Right forelimb (tissue), 1 donor: Measurements from ENCODE around the gene LGALS7B.
"Not testable (repeated sequence)": the region's sequence is repeated elsewhere in the genome, so short reads cannot be mapped to it uniquely, and the experiment has no call there.

ENCODE experiments used
- DNase-seq: peaks from one replicate; pipeline ENCODE4 v3.0.0-alpha.2; 2018

Gene LGALS7B

DNA sequence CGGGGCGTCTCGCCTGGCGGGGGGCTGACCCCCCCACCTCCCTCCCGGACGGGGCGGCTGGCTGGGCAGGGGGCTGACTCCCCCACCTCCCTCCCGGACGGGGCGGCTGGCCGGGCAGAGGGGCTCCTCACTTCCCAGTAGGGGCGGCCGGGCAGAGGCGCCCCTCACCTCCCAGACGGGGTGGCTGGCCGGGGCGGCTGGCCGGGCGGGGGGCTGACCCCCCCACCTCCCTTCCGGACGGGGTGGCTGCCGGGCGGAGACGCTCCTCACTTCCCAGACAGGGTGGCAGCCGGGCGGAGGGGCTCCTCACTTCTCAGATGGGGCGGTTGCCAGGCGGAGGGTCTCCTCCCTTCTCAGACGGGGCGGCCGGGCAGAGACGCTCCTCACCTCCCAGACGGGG is 8.8 kb downstream of the LGALS7B start:
- DNase-seq: not testable (repeated sequence)

- DNase-seq: no peak
These were observed 10.1 kb downstream of the LGALS7B start for GRCh38 chr19:38799104-38799503.

DNA sequence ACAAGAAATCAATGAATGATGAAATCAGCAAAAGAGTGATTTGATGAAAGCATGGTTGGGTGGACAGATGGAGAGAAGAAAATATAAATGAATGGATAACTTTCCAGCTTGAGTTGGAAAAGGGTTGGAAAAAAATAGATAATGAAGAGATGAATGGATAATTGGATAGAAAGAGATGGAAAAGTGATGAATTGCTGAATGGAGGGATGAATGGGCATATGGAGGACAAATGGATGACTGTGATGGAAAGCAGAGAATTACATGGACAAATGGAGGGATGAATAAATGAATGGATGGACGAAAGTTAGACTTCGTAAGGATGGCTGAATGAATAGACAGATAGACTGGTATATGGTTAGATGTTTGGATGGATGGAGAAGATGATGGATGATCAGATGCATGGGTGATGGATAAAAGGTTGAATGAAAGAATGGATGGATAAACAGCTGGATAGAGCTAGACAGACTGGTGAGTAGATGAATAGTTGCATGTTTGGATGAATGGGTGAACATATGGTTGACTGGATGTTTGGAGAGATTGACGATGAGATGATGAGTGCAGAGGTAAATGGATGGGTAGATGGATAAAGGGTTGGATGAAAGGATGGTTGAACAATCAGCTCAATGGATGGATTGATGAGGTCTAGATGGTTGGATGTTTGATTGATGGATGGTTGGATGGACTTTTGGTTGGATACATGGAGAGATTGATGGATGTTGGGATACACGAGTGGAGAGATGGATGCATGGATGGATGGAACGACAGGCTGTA is 11.8 kb downstream of the LGALS7B start:
- no peak for DNase-seq

DNA sequence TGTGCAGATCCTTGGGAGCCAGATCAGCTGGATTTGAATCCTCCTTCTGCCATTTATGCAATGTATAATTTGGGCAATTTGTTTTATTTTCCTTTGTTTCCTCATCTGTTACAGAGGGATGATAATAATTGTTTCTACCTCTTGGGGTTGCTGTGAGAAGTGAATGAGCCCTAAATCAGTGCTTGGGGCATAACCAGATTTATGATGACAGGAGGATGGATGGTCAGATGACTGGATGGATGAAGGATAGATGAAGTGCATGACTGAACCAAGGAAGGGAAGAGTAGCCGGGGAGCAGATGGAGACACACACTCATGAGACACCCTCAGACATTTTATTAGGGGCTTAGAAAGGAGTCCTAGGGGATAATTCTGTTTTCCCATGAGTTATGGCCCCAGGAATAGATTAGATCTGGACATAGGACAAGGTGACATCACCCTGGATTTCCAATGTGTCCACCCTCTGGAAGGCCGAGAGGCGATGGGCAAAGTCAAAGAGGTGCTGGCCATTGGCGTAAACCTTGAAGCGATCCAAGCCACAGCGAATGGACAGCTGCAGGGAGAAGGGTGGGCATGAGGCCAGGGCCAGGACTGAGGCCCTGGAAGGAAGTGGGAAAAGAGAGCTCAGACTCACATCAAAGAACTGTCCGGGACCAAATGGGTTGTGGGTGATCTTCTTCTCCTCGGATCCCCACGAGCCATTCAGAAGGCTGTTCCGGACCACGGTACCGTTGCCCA is 12.5 kb downstream of the LGALS7B start:
- no peak for DNase-seq

GRCh38 chr19:38803543-38803942 is 14.5 kb downstream of the LGALS7B start:
- no peak for DNase-seq

- DNase-seq: no peak
These were observed 16.2 kb downstream of the LGALS7B start for GRCh38 chr19:38805180-38805579.

DNA sequence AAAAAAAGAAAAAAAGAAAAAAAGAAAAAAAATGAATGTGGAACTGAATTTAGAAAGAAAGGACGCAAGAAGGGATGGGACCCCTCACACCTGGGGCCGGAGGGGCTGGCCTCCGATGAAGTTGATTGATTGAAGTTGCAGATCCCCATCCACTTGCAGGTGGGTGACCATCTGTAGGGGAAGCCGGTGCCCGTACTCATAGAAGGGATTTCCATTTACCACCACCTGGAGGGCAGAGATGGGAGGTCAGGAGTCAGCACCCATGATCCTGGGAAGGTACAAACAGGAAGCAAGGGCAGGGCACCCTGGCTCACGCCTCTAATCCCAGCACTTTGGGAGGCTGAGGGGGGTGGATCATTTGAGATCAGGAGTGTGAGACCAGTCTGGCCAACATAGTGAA is 17.4 kb downstream of the LGALS7B start:
- no peak for DNase-seq

GRCh38 chr19:38807374-38808098 is 18.5 kb downstream of the LGALS7B start:
- DNase-seq: not testable (repeated sequence)

- DNase-seq: no peak
These were observed 19.7 kb downstream of the LGALS7B start for GRCh38 chr19:38808741-38809140.

- no peak for DNase-seq
These were observed 20.7 kb downstream of the LGALS7B start for GRCh38 chr19:38809592-38810252.

- no peak for DNase-seq
These were observed 23.2 kb downstream of the LGALS7B start for GRCh38 chr19:38812009-38812840.

DNA sequence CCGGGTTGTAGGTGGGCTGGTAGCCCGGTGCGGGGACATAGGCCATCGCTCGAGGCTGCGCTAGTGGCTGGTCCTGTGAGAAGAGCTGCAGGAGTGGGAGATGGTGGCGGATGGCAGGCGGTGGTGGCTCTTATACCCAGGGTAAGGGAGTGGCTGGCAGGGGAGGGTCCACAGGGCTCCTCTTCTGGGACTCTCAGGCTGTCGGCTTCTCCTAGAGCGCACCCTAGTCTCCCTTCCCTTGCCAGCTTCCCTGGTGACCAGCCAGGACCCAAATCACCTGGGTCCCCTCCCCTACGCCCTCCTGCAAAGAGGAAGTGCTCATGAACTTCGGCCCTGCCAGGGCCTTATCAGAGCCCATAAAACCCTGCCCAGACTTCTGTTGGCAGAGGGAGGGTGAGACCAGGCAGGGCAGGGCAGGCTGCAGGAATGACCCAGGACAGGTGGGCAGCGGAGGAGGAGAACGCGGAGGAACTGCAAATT is 23.9 kb downstream of the LGALS7B start, which contains the start of gene LGALS4:
Gene LGALS4, minus strand, starts transcription at position 105 of the 480 bp plus-strand sequence. Its CDS starts 59 bp downstream, at position 46.
- no peak for DNase-seq

GRCh38 chr19:38813323-38813722 is 24.3 kb downstream of the LGALS7B start:
- no peak for DNase-seq

- DNase-seq: not testable (repeated sequence)
These were observed 24.9 kb downstream of the LGALS7B start for GRCh38 chr19:38813932-38814331.

DNA sequence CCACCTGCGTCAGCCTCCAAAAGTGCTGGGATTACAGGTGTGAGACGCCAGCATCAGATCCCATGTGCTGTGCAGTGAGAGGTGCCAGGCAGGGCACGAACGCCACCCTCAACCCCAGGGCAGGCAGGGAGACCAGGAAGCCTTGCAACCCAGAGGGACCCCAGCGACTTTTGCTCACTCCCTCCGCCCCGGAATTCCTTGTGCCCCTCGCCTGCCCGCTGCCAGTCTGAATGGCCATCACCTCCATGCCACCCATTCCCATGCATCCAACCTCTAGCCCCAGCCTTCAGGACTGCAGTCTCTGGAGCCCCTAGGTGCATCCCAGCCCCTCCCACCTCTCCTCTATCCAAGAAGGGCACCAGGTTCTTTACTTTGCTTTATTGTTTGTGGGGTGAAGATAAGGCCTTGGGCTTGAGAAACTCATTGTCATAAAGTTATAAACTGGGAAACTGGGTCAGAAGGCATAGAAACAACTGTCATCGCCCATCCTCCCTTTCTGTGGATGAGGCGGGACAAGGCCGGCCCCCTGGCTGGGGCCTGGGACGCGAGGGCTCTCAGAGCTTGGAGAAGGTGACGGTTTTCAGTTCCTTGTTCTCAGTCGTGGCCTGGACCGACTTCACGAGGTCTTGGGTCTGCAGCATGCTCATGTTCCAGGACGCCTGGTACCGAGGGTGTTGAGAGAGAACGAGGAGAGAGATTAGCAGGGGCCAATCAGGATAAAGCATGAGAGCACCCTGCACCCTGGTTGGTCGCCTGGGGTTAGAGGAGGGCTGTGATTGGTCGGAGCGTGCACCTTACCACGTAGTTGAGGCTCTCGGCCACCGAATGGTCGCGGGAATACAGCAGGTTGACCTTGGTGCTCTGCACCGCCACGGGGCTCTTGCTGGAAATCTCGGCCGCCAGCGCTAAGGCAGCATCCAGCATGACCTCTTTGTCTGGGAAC is 26.3 kb downstream of the LGALS7B start:
- DNase-seq: no peak

- no peak for DNase-seq
These were observed 27.2 kb downstream of the LGALS7B start for GRCh38 chr19:38816131-38816750.

DNA sequence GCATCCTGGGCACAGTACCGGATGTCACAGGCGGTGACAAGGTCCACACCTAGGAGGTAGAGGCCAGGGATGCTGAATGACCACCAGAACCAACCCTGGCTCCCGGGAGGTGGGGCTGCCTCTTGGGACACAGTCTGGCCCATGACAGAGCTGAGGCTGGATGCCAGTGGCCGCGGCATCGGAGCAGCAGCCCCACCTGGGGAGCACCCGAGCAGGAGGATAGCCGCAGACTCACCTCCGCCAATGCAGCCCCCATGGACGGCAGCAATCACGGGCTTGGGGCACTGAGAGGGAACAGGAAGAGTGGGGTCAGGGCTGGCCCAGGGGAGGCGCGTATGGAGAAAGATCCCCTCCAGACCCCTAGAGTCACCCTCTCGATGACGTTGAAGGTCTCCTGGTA is 28.1 kb downstream of the LGALS7B start:
- DNase-seq: no peak

GRCh38 chr19:38819231-38819920 is 30.4 kb downstream of the LGALS7B start:
- DNase-seq: no peak

DNA sequence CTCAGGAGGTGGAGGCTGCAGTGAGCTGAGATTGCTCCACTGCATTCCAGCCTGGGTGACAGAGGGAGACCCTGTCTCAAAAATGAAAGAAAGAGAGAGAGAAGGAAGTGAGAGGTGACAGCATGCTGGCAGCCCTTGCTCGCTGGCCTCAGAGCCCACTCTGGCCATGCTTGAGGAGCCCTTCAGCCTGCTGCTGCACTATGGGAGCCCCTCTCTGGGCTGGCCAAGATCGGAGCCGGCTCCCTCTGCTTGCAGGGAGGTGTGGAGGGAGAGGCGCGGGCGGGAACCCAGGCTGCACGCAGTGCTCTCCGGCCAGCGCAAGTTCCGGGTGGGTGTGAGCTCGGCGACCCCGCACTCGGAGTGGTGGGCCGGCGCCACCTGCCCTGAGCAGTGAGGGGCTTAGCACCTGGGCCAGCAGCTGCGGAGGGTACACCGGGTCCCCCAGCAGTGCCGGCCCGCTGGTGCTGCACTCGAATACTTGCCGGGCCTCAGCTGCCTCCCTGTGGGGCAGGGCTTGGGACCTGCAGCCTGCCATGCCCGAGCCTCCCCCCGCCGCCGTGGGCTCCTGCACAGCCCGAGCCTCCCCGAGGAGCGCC is 32.3 kb downstream of the LGALS7B start:
- DNase-seq: not testable (repeated sequence)
